HG03432 (cell line): ENCODE data around the gene CXCL14.
A peak's percentile ranks its signal among the peaks of the same experiment; 100 is the strongest.

Source experiments
- ATAC-seq: cut with Tn5 transposase; IDR thresholded peaks from one replicate; pipeline ENCODE4 v1.9.1; 2021; ENCODE audit warnings: mild to moderate bottlenecking, moderate library complexity; ENCODE audit not compliant: unreplicated experiment

The CXCL14 gene

DNA sequence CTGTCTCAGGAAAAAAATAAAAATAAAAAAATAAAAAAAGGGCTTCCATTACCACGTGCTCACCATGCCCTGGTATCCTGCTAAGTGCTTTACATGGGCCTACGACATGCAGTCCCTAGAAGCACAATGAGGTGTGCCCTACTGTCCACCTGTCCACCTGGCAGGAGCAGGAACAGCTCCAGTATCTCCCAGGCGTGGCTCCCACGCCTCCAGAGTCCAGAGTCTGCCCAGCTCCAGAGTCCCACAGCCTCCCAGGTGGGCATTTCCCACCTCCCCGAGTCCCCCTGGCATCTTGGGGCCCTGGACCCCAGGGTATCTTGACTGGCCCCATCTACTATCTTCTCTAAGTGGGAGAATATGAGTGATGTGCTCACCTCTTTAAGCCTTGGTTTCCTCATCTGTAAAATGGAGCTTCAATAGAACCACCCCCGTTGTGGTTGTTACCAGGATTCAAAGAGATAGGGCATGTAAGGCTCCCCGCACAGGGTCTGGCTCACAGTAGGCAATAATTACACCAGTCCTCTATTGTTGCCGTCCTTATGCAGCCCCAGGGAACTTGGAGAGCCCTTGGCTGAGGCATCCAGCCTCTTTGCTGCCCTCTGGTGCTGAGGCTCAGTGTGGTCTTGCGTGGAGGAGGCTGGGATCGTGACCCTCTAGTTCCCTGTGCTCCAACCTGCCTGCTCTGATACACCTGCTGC, 8.9 kb downstream of the CXCL14 start:
- ATAC-seq = no peak

DNA sequence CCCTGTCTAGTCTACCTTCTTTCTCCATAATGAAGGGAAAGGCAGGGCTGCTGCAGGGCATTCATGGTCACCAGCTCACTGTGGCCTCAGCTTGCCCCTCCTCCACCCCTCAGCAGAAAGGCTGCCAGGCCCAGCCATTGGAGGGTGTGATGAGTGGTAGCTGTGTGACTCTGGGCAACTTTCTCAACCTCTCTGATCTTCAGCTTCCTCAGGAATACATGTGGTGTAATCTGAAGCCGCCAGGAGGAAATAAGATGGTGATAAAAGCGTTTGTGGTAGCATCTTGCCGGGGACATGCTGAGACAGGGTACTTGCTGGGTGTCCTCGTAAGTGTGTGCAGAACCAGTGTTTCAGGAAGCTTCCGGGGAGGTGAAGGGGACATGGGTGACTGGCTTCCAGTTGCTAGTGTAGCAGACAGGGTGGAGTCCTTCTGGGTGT, 9.8 kb downstream of the CXCL14 start:
- no peak for ATAC-seq

DNA sequence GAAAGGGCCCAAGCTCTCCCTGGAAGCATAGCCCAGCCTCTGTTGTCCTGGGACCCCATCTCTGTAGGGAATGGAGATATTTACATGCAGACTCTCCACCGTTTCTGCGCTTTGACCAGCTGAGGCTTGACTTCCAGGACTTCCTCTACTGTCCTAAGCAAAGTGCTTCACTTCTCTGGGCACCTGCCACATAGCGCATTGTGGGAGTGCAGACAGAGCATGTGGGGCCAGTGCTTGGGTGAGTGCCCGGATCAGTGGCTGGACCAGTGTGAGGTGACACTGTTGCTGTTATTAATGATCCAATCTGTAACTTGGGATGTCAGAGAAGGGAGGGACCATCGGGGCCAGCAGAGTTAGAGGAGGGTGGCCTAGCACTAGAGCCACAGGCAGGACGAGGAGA, 10.5 kb downstream of the CXCL14 start:
- ATAC-seq = no peak

DNA sequence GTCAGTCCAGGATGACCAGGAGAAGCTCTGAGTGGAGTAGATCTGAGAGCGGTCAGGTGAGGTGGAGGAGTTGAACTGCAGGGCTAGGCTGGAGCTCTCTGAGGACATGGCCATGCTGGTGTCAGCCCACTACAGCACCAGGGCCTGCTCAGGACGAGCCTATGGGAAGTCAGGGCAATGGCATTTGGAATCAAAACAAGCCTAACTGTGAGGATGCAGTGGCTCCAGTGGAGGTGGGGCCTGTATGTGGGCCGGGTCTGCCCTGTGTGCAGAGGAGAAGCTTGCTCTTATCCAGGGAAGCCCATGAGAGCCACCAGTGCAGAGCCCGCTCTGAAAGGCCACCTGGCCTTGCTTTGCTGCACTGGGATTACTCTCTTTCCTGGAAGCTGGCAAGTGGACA, 11.1 kb downstream of the CXCL14 start:
- no peak for ATAC-seq

DNA sequence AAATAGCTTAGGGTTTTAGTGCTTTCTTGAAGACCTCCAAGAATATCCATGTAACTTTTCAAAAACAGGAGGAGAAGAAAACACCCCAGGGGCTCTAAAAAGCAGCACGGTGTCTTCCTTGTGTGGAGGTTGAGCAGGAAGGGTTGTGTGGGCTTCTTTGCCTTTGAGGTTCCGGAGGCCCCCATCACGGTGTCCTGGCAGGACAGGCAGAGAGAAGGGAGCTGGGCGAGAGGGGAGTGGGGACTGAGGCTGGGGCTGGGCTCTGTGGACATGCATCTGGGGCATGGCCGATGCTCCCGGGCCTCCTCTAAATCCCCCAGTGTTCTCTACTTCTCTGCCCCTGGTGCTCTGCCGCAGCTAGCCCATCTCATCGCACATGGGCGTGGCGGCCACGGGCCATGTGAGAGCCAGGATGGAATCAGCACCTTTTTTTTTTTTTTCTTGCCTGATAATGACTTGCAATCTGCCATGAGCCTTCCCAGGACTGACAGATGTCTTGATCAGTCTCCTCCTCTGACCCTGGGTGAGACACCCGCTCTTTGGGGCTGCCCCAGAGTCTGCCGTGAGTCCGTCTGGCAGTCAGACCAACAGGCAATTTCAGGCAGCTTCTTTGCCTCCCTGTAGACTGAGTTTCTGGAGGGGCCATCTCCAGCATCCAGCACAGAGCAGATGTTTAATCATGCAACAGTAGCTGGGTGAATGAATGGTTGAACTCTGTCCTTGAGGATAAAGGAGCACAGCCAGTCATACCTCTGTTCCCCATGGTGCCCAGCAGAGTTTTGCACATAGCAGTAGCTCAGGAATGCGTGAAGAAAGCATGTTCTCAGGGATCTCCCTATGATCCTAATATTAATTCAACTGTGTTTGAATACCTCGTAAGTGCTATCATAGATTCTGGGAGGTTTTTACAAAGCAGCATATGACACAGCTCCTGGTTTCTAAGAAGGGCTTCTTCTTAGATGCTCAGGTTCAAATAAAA, 12.1 kb downstream of the CXCL14 start:
- ATAC-seq = no peak

DNA sequence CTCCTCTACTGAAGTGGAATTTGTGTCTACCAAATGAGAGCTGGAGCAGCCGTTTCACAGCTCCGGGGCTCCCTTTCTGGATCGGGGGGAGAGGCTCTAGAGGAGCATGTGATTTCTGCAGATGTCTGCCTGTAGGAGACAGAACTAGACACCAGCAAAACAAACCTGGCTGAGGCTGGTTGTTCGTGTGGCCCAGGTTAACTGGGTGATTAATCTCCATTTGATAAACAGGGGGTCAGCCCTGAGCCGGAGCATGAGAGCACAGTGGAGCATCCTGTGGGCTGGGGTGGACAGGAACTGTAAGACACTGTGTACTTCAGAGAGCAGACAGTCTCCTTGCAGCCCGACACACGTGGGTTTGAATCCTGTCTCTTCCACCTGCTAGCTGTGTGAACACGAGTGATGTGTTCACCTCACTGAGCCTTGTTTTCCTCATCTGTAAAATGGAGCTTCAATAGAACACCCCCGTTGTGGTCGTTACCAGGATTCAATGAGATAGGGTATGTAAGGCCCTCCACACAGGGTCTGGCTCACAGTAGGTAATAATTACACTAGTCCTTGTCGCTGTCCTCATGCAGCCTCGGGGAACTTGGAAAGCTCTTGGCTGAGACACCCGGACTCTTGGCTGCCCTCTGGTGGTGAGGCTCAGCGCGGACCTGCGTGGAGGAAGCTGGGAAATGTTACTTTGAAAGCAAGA, 12.9 kb downstream of the CXCL14 start:
- peak; percentile 72 for ATAC-seq

DNA sequence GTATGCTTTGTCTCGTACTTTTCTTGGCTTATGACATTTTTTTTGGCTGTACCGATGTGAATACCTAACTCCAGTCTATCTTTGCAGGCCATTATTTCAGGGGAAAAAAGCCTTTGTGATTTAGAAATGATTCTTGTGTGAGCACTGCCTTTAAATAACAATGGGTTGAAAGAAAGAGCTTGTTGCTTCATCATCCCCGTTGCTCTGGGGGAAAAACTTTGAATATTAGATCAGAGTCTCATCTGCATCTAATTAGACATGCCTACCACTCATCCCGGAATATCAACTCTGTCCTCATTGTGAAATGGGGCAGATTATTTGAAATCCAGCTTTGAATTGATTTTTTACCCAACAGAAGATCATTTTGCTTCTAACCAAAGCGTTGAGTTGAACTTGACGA, 13.5 kb downstream of the CXCL14 start:
- no peak for ATAC-seq

DNA sequence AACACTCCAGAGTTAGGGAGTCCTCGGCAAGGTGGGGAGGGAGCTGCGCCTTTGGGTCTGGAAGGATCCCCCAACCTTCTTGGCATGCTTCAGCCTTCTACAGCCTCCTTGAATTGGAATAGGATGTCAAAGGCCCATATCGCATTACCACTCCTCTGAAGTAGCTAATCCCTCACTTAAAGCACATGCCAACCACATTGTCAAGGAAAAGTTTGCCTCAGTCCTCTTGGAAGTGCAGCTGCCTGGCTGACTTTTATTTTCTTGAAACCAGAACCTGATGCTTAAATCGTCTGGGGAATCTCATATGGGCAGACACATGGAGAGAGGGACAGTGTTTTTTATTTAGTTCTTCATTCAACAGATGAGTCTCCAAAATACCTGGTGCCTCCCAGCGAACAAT, 14.5 kb downstream of the CXCL14 start:
- ATAC-seq = no peak

DNA sequence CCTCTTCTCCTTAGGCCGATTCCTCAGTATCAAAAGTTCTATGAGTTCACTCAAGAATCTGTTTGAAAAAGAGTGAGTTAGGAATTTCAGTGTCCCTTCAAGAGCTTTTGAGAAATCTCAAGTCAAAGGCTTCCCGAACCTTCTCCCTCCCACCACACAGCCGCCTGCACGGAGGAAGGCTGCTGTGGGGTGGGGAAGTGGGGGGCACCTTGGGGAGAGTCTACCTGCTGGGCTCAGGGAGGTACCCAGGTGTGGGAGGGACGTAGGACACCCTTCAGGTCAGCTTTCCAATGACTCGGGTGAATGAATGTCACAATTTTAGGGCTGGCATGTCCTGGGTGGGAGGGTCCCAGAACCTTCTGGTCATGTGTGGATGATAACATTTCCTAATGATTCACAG, 17.5 kb downstream of the CXCL14 start:
- ATAC-seq = no peak

DNA sequence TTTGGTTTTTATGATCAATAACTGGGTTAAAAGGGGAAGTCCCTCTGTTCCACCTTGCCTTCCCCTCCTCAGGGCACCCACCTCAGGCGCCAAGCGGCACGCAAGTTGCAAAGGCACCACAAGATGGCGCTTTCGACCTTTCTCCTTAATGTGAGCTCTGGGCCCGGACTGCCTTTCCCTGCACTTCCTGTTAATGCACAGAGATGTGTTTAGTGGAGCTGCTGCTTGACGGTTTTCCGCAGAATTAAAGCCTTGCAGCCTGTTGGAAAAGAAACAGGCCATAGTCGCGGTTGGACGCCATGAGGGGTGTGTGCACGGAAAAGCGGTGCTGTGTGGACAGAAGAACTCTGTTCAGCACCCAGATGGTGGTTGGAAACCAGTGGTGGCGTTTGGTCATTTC, 17.9 kb downstream of the CXCL14 start:
- peak; percentile 97 for ATAC-seq

DNA sequence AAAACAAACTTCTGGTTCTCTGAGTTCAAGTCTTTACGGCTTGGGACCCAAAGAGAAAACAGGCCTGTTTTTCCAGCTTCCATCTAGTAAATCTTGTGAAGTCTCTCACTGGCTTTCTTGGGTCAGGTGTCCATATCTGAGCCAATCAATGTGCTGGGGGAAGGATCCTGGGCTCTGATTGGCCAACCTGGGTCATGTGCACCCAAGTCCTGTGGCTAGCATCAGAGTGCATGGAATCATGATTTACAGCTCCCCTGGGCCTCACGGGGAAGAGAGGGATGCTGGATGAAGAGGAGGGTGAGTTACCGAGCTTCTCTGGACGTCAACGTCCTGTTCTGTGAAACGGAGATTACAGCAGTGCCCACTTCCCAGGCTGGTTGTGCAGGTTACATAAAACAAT, 19.4 kb downstream of the CXCL14 start:
- ATAC-seq = no peak

DNA sequence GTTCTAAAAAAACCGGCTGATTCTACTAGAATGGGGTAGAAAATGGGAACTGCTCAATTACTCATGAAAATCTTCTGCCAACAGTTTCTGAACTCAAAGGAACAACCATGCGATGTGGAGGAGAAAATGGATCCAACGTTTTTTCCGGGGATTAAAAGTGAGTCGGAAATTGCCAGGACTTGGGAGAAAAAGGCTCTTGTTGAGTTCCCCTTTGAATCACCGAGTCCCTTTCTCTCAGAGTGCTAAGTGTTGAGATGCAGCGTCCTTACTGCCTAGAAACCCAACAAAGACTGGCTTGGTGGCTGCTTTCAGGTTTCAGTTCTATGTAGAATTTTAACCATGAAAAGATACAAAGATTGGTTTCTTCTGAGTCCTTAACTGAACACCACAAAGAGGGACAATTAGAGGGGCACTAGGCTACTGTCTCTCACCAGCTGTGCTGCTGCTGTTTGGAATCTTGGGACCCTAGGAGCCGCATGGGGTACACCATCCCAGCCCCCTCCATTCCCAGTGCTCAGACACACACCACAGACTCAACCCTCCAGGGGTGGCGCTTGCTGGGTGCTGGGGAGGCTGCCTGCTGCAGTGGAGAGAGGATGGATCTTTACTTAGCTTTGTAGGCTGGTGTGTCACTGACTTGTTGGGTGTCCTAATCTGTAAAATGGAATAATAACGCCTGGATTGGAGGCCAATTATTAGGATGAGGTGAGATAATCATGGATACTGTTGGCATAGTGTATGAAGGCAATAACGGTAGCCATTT, 21.5 kb downstream of the CXCL14 start:
- no peak for ATAC-seq

DNA sequence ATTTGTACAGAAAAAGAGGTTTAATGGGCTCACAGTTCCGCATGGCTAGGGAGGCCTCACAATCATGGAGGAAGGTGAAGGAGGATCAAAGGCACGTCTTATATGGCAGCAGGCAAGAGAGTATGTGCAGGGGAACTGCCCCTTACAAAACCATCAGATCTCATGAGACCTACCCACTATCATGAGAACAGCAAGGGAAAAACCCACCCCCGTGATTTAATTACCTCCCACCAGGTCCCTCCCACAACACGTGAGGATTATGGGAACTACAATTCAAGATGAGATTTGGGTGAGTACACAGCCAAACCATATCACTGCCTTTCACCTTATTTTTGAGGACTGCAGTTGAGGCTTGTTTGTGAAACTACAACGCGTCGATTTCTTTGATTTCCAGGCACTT, 22.2 kb downstream of the CXCL14 start:
- ATAC-seq = no peak

DNA sequence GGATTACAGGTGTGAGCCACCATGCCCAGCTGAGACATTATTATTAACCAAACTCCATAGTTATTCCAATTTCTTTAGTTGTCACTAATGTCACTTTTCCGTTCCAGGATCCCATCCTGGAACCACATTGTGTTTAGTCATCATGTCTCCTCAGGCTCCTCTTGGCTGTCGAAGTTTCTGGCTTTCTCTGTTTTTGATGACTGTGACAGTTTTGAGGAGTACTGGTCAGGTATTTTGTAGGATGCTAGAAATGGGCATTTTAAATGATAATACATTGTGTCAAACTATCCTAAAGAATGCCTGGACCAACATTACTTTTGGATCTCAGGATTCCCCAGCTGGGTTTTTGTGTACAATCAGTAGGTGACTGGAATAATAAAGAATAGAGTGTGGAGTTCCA, 23.3 kb downstream of the CXCL14 start:
- no peak for ATAC-seq

DNA sequence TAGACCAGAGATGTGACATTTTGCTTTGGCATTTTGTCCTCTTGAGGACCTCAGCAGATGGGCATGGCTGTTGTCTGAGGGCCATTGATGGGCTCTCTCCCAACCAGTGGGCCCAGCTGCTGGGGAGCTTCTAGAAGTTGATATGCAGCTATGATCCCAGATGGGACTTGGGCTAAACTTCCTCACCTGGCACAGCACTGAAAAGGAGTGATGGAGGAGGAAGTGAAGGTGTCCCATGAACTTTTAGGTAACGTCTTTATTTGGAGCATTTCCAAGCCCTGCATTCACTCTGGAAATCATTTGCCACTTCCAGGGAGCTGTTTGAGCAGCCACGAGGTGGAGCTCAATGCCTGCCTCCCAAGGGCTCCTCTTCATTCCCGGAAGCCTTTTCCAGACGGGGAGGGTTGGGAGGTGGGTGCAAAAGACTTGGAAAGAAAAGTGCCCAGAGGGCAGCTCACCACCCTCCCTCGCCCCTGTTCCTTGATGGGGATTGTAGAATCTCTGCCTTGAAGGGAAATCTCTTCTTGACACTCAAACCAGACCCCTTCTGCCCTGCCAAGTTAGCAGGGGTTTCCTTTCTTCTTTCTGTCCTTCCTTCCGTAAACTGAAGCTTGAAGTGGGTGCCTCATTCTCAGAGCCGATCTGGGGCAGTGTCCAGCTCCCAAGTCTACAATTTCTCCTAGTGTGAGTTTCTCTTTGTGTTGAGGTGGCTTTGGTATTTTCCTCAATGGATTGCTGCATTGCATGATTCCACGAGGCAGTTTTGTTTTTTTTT, 24.9 kb downstream of the CXCL14 start:
- ATAC-seq = no peak

DNA sequence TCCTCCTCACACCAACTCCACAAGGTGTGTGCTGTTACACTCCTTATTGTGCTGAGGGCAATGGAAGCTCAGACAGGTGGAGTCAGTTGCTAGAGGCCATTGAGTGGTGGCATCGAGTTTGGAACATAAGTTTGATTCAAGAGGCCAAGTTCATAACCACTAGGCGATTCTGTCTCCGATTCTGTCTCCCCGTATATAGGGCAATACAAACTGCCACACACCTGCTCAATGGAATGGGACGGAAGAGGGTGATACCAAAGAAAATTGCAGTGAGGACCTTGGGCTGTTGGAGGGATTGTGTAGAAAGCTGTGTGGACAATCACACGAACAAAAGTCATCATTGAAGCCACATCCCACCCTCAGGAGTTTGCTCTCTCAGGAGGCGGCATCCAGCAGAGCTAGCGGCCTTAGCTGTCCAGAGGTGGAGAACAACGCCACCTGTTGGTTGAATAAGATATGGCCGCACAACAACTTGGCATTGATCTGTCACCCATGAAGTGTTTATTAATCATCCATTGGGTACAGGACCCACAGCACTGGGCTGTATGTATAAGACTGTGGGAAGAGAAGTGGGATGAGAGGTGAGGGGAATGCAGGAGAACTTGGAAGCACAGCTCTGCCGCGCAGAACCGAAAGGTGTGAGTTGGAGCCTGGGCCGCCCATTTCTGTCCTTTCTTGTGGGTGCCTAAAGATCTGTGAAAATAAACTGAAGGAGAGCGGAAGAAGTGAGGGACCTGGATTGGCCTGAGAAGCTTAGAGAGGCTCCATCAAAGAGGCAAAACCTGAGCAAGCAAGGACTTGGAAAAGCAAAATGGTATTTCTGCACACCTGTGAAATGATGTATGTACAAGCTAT, 27.0 kb downstream of the CXCL14 start:
- ATAC-seq = peak; percentile 79

DNA sequence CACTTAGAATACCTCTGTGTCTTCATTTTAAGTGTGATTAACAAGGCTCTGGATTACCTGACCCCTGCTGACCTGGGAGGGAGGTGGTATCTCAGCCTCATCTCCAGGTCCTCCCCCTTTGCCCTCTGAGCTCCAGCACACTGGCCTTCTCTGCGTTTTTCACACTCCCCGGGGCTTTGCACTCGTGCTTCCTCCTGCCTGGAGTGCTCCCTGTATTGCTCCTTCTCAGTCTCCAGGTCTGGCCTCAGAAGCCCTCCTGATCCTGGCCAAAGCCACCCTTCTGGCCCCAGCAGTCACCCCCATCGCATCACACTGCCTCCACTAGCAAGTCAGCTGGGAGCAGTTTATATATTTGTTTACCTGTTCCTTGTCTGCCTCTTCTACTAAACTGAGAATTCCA, 29.4 kb downstream of the CXCL14 start:
- ATAC-seq = no peak

DNA sequence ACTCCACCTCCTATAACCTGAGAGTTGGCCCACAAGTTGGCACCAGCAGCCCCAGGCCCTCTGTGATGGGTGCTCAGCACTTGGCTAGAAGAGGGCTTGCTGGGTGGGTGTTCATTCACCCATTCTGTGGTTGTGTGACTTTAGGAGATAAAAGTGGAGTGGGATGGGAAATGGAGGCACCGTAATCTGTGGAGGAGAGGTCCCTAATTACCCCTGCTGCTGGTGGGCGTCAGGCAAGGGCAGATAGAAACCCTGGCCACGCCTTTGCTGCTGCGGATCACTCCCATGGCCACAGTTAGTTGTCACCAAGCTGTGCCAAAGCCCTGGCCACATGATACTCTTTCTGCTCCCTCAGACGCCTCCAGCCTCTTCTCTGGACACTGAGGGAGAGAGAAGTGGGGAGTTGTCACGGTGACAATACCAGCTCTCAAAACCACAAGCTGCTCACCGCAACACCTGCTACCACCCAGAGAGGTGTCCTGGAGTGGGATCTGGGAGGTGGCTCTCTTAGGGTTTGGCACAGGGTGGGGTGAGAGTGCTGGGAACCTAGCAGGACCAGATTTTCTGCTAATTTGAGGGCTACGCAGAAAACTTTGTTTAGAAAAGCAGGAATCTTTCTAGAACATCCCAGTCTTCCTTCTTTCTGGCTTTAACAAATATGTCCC, 31.1 kb downstream of the CXCL14 start:
- no peak for ATAC-seq

DNA sequence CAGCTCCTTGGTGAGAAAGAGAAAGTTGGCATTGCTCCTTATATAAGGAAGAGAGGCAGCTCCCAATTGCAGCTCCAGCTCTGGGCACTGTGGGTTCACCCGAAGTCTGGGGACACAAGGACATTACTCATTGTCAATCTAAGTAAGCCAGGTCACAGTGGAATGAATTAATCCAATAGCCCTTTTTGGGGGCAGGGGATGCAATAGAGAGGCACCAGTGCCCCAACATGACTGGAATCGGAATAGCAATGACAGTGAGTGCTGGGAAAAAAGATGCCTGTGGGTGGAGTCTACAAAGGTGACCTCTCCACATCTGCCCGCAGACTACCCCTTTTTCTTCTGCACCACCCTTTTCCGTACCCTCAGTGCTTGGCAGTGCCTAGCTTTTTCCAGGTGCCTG, 31.9 kb downstream of the CXCL14 start:
- ATAC-seq = no peak
